HG03066 (cell line): ENCODE data around the gene PPP1R3C.

Source experiments
- ATAC-seq: cut with Tn5 transposase; IDR thresholded peaks from one replicate; pipeline ENCODE4 v1.9.1; 2021; ENCODE audit warnings: low read depth; ENCODE audit not compliant: unreplicated experiment

PPP1R3C gene

GRCh38 chr10:91629715-91630549 lies 2.9 kb downstream of the PPP1R3C start:
- no peak for ATAC-seq

DNA sequence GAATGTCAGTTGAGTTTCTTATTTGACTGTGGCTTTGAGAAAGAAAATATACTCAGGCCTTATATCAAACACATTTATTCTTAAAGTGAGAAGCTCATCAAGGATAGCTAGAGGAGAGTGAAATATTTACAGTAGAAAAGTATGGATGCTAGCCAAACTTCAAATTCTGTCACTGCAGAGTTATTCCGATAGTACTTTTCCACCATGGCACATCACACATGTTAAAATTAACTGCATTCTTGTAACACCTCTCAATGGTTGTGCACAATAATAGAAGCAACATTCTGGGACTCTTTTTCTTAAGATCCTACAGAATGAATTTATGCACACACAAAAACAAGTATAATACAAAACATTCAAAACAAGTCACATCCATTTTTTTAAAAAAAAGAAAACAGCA lies 4.5 kb downstream of the PPP1R3C start:
- no peak for ATAC-seq

- ATAC-seq: no peak
Observed at GRCh38 chr10:91627344-91628102, 5.3 kb downstream of the PPP1R3C start.

- no peak for ATAC-seq
Observed at GRCh38 chr10:91626936-91627335, 5.9 kb downstream of the PPP1R3C start.

GRCh38 chr10:91624633-91625032 lies 8.2 kb downstream of the PPP1R3C start:
- no peak for ATAC-seq

GRCh38 chr10:91622601-91623000 lies 10.3 kb downstream of the PPP1R3C start:
- ATAC-seq: no peak

- ATAC-seq: no peak
Observed at GRCh38 chr10:91621483-91622113, 11.3 kb downstream of the PPP1R3C start.

- no peak for ATAC-seq
Observed at GRCh38 chr10:91617072-91617609, 15.7 kb downstream of the PPP1R3C start.

- ATAC-seq: no peak
Observed at GRCh38 chr10:91616137-91616536, 16.7 kb downstream of the PPP1R3C start.

GRCh38 chr10:91614225-91614624 lies 18.6 kb downstream of the PPP1R3C start:
- ATAC-seq: no peak

- ATAC-seq: no peak
Observed at GRCh38 chr10:91613411-91614187, 19.3 kb downstream of the PPP1R3C start.

- ATAC-seq: no peak
Observed at GRCh38 chr10:91610919-91611318, 22.0 kb downstream of the PPP1R3C start.

DNA sequence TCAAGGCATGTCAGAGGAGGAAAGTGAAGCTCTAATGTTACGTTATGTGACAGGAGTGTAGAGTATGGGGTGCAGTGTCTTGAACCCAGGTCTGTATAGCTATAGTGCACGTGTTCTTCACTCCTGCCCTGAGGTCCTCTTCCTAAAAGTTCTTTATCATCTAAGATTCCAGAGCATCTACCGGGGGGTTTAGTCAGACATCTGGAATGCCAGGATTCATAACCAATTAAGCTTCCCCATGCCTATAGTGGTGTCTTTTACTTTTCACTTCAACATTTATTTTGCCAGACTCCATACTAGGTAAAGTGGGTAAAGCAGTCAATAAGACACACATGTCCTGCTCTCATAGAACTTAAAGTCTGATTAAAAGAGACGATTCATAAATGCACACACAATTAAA lies 22.4 kb downstream of the PPP1R3C start:
- no peak for ATAC-seq

GRCh38 chr10:91607646-91608403 lies 25.0 kb downstream of the PPP1R3C start:
- no peak for ATAC-seq

GRCh38 chr10:91605968-91606367 lies 26.9 kb downstream of the PPP1R3C start:
- ATAC-seq: no peak

- no peak for ATAC-seq
Observed at GRCh38 chr10:91604553-91605534, 28.0 kb downstream of the PPP1R3C start.

GRCh38 chr10:91603931-91604331 lies 28.9 kb downstream of the PPP1R3C start:
- ATAC-seq: no peak

GRCh38 chr10:91602868-91603568 lies 29.9 kb downstream of the PPP1R3C start:
- no peak for ATAC-seq
